ENCODE measurements around the gene GPR152. TPM values are rescaled to one million over a fixed set of nuclear protein-coding genes. Genes with fewer than 3 reads are reported as not detected.

GPR152 gene
- polyA plus RNA-seq, 3 donors from 2014 or later = 0.23 to 2.5 TPM; not detected in 1

DNA sequence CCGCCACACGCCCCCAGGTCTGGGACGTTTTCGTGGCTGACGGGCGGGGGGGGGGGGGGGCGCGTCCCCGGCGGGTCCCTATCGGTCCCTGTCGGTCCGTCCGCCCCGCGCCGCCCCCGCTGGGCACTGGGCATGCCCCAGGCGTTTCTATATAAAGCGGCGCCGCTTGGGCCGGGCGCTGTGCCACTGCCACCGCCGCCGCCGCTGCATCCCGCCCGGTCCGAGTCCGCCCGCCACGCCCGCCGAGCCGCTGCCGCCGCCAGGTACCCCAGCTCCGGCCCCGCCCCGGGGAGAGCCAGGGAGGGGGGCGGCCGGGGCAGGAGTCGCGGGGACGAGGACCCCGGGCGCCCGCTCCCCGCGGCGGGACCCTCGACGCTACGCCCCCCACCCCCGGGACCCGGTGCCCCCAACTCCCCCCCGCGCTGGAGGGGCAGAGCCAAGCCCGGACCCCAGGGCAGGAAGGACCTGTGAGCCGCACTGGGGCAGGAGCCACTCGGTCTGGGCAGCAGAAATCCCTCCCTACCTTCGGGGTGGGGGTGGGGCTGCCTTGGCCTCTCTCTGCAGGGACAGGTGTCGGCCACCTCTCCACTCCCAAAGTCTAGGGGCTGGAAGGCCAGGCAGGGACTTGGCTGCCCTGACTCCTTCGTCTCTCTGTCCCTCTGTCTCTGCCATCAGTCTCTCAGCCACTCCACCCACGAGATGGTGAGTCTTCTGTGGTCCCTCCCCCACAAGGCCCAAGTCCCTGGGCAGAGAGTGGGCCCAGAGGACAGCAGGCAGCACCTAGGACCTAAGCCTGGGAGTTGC, 36.8 kb downstream of the GPR152 start, which contains the start of gene CARNS1:
CARNS1 (plus strand) TSS at position 178 of the 804 bp plus-strand sequence; CDS start at position 700, 522 bp downstream.
- Mint-ChIP-seq H3K4me1 (peaks cover 81 to 82% of the 10 kb centered on the region in 2 donors), H3K9me3 (no peaks in the 10 kb centered on the region)
- no peak for DNase-seq

GRCh38 chr11:67413266-67413849, 39.2 kb downstream of the GPR152 start:
- Mint-ChIP-seq H3K36me3 (no peaks in the 10 kb centered on the region), H3K4me1 (peaks cover 84 to 85% of the 10 kb centered on the region in 2 donors), H3K9me3 (no peaks in the 10 kb centered on the region), H3K27ac (peak overlapping the region in 5 of 6 donors; percentile 62 to 85 (median 82)), H3K27me3 (ENCODE audit: low read depth in 3 of 3) (peaks cover 0 to 14% (median 3%) of the 10 kb centered on the region in 3 donors), H3K4me3 (peak overlapping the region; percentile 52 to 81 (median 73))
- DNase-seq = no peak

More for the DNA sequence above, 36.8 kb downstream of the GPR152 start, which contains the start of gene CARNS1:
- Mint-ChIP-seq H3K36me3 (no peaks in the 10 kb centered on the region), H3K27me3 (ENCODE audit: low read depth in 3 of 3) (peaks cover 0 to 11% (median 1%) of the 10 kb centered on the region in 3 donors), H3K27ac (peak within 1 kb of the TSS; percentile 62 to 96 (median 88)), H3K4me3 (peak within 1 kb of the TSS; percentile 73 to 89 (median 82))

- DNase-seq = no peak
- Mint-ChIP-seq H3K4me1 (peaks cover 84 to 85% of the 10 kb centered on the region in 2 donors), H3K4me3 (peak overlapping the region in 2 of 5 donors; percentile 70 to 74), H3K27me3 (ENCODE audit: low read depth in 3 of 3) (peaks cover 2 to 15% (median 3%) of the 10 kb centered on the region in 3 donors), H3K9me3 (no peaks in the 10 kb centered on the region), H3K27ac (peak overlapping the region; percentile 0 to 85 (median 74)), H3K36me3 (no peaks in the 10 kb centered on the region)
Observed at GRCh38 chr11:67412495-67413179, 39.9 kb downstream of the GPR152 start.

DNA sequence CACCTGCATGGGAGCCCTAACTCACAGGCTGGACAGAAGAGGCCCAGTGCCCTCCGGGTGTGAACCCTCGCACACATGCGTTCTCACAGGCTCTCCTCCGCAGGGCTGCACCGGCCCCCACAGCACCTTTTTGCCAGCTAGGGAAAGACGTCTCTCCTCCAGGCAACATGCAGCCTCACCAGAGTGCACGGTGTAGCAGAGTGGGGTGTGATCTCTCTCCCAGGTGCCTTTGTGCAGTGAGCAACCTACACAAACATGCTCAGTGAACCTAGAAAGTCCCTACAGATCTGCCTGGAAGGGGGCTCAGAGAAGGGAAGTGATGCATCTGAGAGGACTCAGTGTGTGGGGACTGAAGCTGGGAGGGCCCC, 40.8 kb downstream of the GPR152 start:
- Mint-ChIP-seq H3K27ac (peak overlapping the region in 3 of 6 donors; percentile 29 to 67 (median 46)), H3K4me3 (peak overlapping the region in 3 of 5 donors; percentile 10 to 55 (median 50)), H3K27me3 (ENCODE audit: low read depth in 3 of 3) (peaks cover 2 to 15% (median 3%) of the 10 kb centered on the region in 3 donors), H3K36me3 (peaks cover 0 to 6% (median 5%) of the 10 kb centered on the region in 3 donors), H3K9me3 (no peaks in the 10 kb centered on the region), H3K4me1 (peaks cover 87 to 88% of the 10 kb centered on the region in 2 donors)
- DNase-seq = no peak

DNA sequence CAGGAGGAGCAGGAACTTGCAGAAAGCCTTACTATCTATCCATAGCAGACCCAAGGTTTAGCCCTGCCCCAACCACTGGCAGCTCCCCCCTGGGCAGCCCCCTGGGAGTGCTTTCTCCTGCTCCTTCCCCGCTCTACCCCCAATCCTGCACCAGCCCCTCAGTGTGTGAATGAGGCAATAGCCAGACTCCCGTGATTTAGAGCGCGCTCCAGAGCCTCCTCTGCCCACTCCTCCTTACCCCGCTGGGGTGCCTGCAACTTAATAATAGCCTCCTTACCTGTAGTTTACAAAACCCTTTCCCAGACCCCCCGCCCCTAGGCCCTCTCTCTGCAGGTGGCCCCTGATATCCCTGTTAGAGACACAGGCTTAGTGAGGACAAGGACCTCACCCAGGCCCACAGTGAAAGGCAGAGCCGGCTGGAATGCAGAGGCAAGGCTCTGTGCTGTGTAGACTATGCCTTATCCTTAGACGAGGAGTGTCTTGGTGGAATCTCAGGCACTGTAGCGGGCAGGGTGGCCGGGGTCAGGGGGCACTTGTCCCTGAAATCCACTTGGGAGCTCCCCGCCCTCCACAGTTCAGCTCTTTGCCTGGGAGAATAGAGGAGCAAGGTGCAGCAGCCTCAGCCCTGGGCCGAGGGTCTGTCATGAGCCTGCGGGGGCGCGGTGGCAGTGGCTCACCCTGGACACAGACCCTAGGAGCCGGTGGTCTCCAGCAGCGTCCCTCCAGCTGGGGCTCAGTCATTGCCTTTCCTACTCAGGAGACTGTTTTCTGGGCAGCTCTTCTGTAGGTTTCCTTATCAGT, 41.3 kb downstream of the GPR152 start:
- Mint-ChIP-seq H3K36me3 (peaks cover 0 to 8% (median 5%) of the 10 kb centered on the region in 3 donors), H3K9me3 (no peaks in the 10 kb centered on the region), H3K27me3 (ENCODE audit: low read depth in 3 of 3) (peaks cover 2 to 15% (median 3%) of the 10 kb centered on the region in 3 donors), H3K27ac (peak overlapping the region; percentile 77 to 97 (median 88)), H3K4me1 (peaks cover 87 to 88% of the 10 kb centered on the region in 2 donors), H3K4me3 (peak overlapping the region in 4 of 5 donors; percentile 2 to 89 (median 29))
- no peak for DNase-seq

DNA sequence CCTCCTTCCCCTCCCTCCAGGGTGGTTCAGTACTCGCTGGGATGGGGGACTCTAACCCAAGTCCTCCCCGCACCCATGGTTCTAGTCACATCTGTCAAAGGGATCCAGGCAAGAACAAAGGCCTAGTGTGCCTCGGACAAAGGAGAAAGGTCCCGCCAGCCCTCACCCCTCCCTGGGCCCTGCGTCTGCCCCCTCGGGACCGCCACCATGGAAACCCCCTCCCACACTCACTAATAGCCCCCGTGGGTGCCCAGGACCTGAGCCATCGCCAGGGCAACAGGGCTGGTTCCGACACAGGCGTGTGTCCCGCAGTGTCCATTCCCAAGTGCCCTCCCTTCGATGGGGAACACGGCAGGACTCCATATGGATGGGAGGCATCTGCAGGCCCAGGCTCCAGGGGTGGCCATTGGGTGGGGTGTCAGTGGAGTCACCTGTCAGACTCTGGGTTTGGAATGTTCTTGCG, 42.1 kb downstream of the GPR152 start:
- peak overlapping the region; percentile 79 to 98 (median 95) for H3K27ac Mint-ChIP-seq
- H3K36me3 Mint-ChIP-seq = peaks cover 0 to 11% (median 5%) of the 10 kb centered on the region in 3 donors
- H3K4me1 Mint-ChIP-seq = peaks cover 88 to 90% of the 10 kb centered on the region in 2 donors
- peaks cover 2 to 15% (median 3%) of the 10 kb centered on the region in 3 donors for H3K27me3 Mint-ChIP-seq (ENCODE audit: low read depth in 3 of 3)
- peak overlapping the region; percentile 86 to 95 (median 89) for H3K4me3 Mint-ChIP-seq
- no peaks in the 10 kb centered on the region for H3K9me3 Mint-ChIP-seq
- DNase-seq = no peak

GRCh38 chr11:67409781-67410368, 42.7 kb downstream of the GPR152 start:
- Mint-ChIP-seq H3K9me3 (no peaks in the 10 kb centered on the region), H3K27ac (peak overlapping the region; percentile 90 to 98 (median 95)), H3K4me1 (peaks cover 85 to 92% of the 10 kb centered on the region in 2 donors), H3K4me3 (peak overlapping the region; percentile 86 to 95 (median 89)), H3K27me3 (ENCODE audit: low read depth in 3 of 3) (peaks cover 2 to 13% (median 2%) of the 10 kb centered on the region in 3 donors), H3K36me3 (peaks cover 0 to 11% (median 5%) of the 10 kb centered on the region in 3 donors)
- DNase-seq = no peak

GRCh38 chr11:67409261-67409666, 43.3 kb downstream of the GPR152 start:
- peaks cover 87 to 94% of the 10 kb centered on the region in 2 donors for H3K4me1 Mint-ChIP-seq

GRCh38 chr11:67408437-67409200, 43.9 kb downstream of the GPR152 start:
- peak overlapping the region; percentile 85 to 99 (median 96) for H3K4me3 Mint-ChIP-seq
- H3K27me3 Mint-ChIP-seq (ENCODE audit: low read depth in 3 of 3) = peaks cover 2 to 17% (median 6%) of the 10 kb centered on the region in 3 donors
- H3K27ac Mint-ChIP-seq = peak overlapping the region; percentile 90 to 98 (median 96)
- DNase-seq = peak in 1 of 3 donors; percentile 33
- peaks cover 4 to 17% (median 5%) of the 10 kb centered on the region in 3 donors for H3K36me3 Mint-ChIP-seq
- H3K4me1 Mint-ChIP-seq = peaks cover 83 to 91% of the 10 kb centered on the region in 2 donors
- H3K9me3 Mint-ChIP-seq = no peaks in the 10 kb centered on the region

More at GRCh38 chr11:67409261-67409666, 43.3 kb downstream of the GPR152 start:
- peak overlapping the region; percentile 90 to 98 (median 96) for H3K27ac Mint-ChIP-seq
- H3K9me3 Mint-ChIP-seq = no peaks in the 10 kb centered on the region
- peaks cover 4 to 17% (median 5%) of the 10 kb centered on the region in 3 donors for H3K36me3 Mint-ChIP-seq
- H3K27me3 Mint-ChIP-seq (ENCODE audit: low read depth in 3 of 3) = peaks cover 2 to 16% (median 5%) of the 10 kb centered on the region in 3 donors
- H3K4me3 Mint-ChIP-seq = peak overlapping the region; percentile 89 to 99 (median 96)
- DNase-seq = peak; percentile 84 to 86 (median 86)

DNA sequence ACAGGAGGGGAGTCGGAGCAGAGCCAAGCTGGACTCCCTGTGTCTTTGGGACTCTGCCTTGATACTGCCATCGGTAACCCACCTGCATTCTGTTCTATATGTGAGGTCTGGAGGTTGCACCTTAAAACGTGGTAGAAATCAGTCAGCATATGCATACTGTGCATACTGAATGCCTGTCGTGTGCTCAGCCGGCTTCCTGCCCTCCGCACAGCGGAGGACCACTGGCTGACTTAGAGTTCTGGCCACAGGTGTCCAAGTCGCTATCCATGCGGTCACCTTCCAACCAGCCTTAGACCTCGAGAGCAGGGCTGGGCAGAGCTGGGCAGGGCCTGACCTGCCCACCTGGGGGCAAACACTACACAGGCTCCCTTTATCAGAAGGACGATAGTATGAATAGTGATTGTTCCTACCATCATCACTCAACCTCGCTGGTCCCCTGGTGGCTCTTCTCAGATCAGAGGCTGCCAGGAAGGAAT, 44.8 kb downstream of the GPR152 start:
- Mint-ChIP-seq H3K9me3 (no peaks in the 10 kb centered on the region), H3K36me3 (peaks cover 4 to 17% (median 5%) of the 10 kb centered on the region in 3 donors), H3K27ac (peak overlapping the region; percentile 90 to 98 (median 96)), H3K4me1 (peaks cover 78 to 89% of the 10 kb centered on the region in 2 donors), H3K27me3 (ENCODE audit: low read depth in 3 of 3) (peaks cover 2 to 12% (median 9%) of the 10 kb centered on the region in 3 donors), H3K4me3 (peak overlapping the region; percentile 85 to 99 (median 96))
- DNase-seq = no peak

- Mint-ChIP-seq H3K27ac (peak overlapping the region; percentile 90 to 98 (median 96)), H3K9me3 (no peaks in the 10 kb centered on the region), H3K4me1 (peaks cover 72 to 87% of the 10 kb centered on the region in 2 donors), H3K27me3 (ENCODE audit: low read depth in 3 of 3) (peaks cover 2 to 12% (median 9%) of the 10 kb centered on the region in 3 donors), H3K4me3 (peak overlapping the region; percentile 85 to 99 (median 96)), H3K36me3 (peaks cover 4 to 17% (median 5%) of the 10 kb centered on the region in 3 donors)
- no peak for DNase-seq
Observed at GRCh38 chr11:67406969-67407687, 45.4 kb downstream of the GPR152 start.
